Measurements from ENCODE around the gene GNPTAB. TPM values are rescaled to one million over a fixed set of nuclear protein-coding genes. Genes with fewer than 3 reads are reported as not detected.
A peak's percentile ranks its signal among the peaks of the same experiment; 100 is the strongest.

The GNPTAB gene
- total and polyA plus RNA-seq, 7 donors: 10.3 to 36.1 (median 15.3) TPM

- ATAC-seq: peak; percentile 56 to 89 (median 74)
- peak; percentile 34 to 58 for DNase-seq
These were observed 8.8 kb upstream of the GNPTAB start for GRCh38 chr12:101839324-101840283.

GRCh38 chr12:101838628-101839323, 8.0 kb upstream of the GNPTAB start:
- intact Hi-C loops (cut with DNase I): loop anchor here in 1 of 2 donors (2.0 to 10.0 kb wide), 2 partner anchors 66 to 424 kb away; no protein-coding TSS in a partner anchor
- DNase-seq (no peak), ATAC-seq (peak in 2 of 4 donors; percentile 36 to 40)
- no peaks in the 10 kb centered on the region for H3K36me3 ChIP-seq (ENCODE audit: insufficient read depth in 1 of 2, low read depth in 1 of 2)
- H3K27ac ChIP-seq: no peak overlapping the region
- TF ChIP-seq CTCF (IDR thresholded peaks at IDR 0.05): no peak
- WGBS, 3 donors: 69 to 77% (median 71%) methylated on average over 3 of the region's 3 CpGs
- H3K4me3 ChIP-seq: no peak overlapping the region
- no peaks in the 10 kb centered on the region for H3K27me3 ChIP-seq (ENCODE audit: insufficient read depth in 3 of 3, low read length in 2 of 3)
- H3K9me3 ChIP-seq: no peaks in the 10 kb centered on the region
- H3K4me1 ChIP-seq: no peaks in the 10 kb centered on the region

More at GRCh38 chr12:101839324-101840283, 8.8 kb upstream of the GNPTAB start:
- peak; percentile 87 for TF ChIP-seq CTCF (IDR thresholded peaks at IDR 0.05)
- Histone ChIP-seq H3K4me1 (no peaks in the 10 kb centered on the region), H3K4me3 (no peak overlapping the region), H3K27me3 (ENCODE audit: insufficient read depth in 3 of 3, low read length in 2 of 3) (no peaks in the 10 kb centered on the region), H3K9me3 (no peaks in the 10 kb centered on the region), H3K36me3 (ENCODE audit: insufficient read depth in 1 of 2, low read depth in 1 of 2) (no peaks in the 10 kb centered on the region), H3K27ac (no peak overlapping the region)
- intact Hi-C loops (cut with DNase I): loop anchor here in 1 of 2 donors (2.0 to 10.0 kb wide), 2 partner anchors 67 to 425 kb away; no protein-coding TSS in a partner anchor
- 29 to 34% (median 31%) methylated on average over 6 of the region's 6 CpGs for WGBS, 3 donors

- no peak overlapping the region for H3K27ac ChIP-seq
- no peaks in the 10 kb centered on the region for H3K27me3 ChIP-seq (ENCODE audit: insufficient read depth in 3 of 3, low read length in 2 of 3)
- peaks cover 18% of the 10 kb centered on the region for H3K4me1 ChIP-seq
- H3K4me3 ChIP-seq: no peak overlapping the region
- intact Hi-C loops (cut with DNase I): loop anchor here in 1 of 2 donors (5.0 to 10.0 kb wide), 2 partner anchors 40 to 417 kb away; no protein-coding TSS in a partner anchor
- WGBS, 3 donors: 74 to 81% (median 76%) methylated on average over 1 of the region's 1 CpG
- DNase-seq (no peak), ATAC-seq (no peak)
- TF ChIP-seq CTCF (IDR thresholded peaks at IDR 0.05): no peak
- H3K36me3 ChIP-seq (ENCODE audit: insufficient read depth in 1 of 2, low read depth in 1 of 2): no peaks in the 10 kb centered on the region
- no peaks in the 10 kb centered on the region for H3K9me3 ChIP-seq
These were observed 1.3 kb upstream of the GNPTAB start for GRCh38 chr12:101832030-101832429.

DNA sequence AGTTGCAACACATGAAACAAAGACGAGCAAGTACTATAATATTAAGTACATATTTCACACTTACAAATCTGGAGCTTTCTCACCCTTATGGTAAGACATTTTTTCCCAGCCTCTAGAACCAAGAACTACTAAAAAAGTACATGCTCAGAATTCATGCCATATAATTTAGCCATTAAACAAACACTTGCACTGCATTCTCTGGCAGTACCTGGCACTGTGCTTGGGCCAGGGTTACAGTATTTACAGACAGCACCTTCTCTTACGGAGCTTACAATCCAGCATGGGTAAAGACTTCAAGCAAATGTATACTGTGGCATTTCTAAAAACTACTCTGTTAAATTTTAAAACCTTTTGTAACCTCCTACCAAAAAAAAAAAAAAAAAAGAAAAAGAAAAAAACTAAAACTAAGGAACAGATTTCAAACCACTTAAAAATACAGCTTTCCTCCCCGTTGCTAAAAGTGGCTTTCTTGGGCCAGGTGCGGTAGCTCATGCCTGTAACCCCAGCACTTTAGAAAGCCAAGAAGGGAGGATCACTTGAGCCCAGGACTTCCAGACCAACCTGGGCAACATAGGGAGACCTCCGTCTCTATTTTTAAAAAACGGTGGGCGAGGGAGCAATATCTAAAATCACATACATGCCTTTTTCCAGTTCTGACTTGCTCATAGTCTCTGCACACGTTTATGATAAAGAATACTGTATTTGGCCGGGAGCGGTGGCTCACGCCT, 956 bp downstream of the GNPTAB start:
- H3K4me3 ChIP-seq: peak overlapping the region; percentile 79
- H3K27me3 ChIP-seq (ENCODE audit: insufficient read depth in 3 of 3, low read length in 2 of 3): no peaks in the 10 kb centered on the region
- DNase-seq (no peak), ATAC-seq (peak in 2 of 4 donors; percentile 3 to 36)
- no peaks in the 10 kb centered on the region for H3K9me3 ChIP-seq
- no peaks in the 10 kb centered on the region for H3K36me3 ChIP-seq (ENCODE audit: insufficient read depth in 1 of 2, low read depth in 1 of 2)
- intact Hi-C loops (cut with DNase I): loop anchor here (2.0 to 10.0 kb wide), 3 partner anchors 38 to 415 kb away; no protein-coding TSS in a partner anchor
- WGBS, 3 donors: 2 to 7% (median 4%) methylated on average over 11 of the region's 11 CpGs
- peaks cover 18% of the 10 kb centered on the region for H3K4me1 ChIP-seq
- TF ChIP-seq CTCF (IDR thresholded peaks at IDR 0.05): no peak
- peak overlapping the region; percentile 90 for H3K27ac ChIP-seq
